ENCODE results near the gene LRRC2.
"Not testable (repeated sequence)": the region's sequence is repeated elsewhere in the genome, so short reads cannot be mapped to it uniquely, and the experiment has no call there.

LRRC2 gene

GRCh38 chr3:46579756-46580286 is 13.7 kb upstream of the LRRC2 start:
- DNase-seq = no peak

- no peak for DNase-seq
These were observed 13.1 kb upstream of the LRRC2 start for GRCh38 chr3:46578973-46579755.

DNA sequence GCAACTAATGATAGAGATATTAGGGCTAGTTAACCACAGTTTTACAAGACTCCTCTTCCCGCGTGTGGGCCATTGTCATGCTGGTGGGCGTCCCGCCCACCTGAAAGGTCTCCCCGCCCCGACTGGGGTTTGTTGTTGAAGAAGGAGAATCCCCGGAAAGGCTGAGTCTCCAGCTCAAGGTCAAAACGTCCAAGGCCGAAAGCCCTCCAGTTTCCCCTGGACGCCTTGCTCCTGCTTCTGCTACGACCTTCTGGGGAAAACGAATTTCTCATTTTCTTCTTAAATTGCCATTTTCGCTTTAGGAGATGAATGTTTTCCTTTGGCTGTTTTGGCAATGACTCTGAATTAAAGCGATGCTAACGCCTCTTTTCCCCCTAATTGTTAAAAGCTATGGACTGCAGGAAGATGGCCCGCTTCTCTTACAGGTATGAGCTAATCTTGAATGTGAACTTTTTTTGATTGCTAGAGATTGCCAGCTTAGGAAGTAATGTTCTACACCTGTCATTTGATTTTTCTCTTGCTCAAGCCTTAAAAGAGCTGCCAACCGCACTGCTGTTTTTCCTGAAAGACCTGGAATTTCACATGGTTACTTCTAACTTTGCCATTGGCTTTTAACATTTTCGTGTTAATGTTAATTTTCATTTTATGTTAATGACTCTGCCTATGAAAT is 11.6 kb upstream of the LRRC2 start:
- DNase-seq = not testable (repeated sequence)

- DNase-seq = no peak
These were observed 10.8 kb upstream of the LRRC2 start for GRCh38 chr3:46576879-46577278.

- DNase-seq = no peak
These were observed 10.3 kb upstream of the LRRC2 start for GRCh38 chr3:46576386-46576785.

DNA sequence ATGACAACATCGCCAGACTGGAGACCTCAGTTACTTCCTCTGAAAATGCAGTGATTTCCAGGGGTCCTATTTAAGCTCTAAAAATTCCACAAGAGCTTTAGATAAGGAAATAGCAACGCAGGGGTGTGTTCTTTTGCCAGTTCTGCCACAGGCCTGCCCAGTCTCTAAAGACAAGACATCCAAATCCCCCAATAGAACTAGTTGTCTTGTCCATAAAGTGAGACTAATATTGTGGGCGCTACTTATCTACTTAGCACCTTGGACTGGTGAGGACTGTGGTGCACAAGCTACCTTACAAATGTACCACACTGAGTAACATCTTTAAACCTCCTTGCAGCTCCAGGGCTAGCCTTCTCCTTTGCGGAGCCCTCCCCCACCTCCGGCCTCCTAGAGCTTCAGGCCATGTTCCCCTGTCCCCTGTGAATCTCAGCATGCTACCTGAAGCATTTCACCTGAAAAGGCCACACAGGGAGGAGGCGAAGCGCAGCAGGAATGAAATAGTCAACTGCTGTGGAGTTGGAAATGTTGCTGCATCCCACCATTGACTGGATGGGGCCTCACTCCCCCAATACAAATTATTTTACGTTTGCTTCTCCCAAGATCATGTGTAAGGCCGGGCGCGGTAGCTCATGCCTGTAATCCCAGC is 9.6 kb upstream of the LRRC2 start:
- no peak for DNase-seq

- DNase-seq = no peak
These were observed 8.9 kb upstream of the LRRC2 start for GRCh38 chr3:46574881-46575576.

DNA sequence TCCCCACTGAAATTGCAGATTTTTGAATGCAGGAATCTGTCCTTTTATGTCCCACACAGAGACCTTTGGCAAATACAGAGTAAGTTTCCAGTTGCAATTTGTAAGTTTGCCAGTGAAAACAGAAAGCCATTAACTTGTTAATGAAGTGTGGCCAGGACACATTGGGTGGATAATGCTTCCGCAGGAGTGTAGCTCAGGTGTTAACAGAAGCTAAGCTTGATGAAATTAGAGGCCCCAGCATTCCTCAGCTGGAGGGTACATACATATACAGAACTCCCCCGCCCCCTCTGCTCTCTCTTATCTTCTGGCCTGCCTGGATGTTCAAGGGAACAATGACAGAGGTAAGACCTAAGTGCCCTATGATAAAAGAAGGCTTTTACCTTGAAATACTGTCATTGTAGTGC is 8.1 kb upstream of the LRRC2 start:
- no peak for DNase-seq

DNA sequence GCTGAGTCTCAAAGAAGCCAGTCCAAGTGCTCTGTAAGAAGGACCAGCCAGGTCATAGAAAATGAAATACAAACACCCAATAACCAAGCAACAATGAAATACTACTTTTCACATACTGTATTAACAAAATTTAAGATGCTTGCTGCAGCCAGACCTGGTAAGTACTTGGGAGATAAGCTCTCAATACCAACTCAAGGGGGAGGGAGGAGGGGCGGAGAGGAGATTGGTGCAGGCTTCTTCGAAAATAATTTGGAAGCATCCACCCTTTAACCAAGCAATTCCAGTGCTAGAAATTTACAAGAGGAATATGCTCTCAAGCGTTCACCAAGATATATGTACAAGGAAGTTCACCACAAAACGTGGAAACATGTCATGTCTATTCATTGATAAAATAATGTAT is 7.6 kb upstream of the LRRC2 start:
- no peak for DNase-seq

GRCh38 chr3:46571684-46572083 is 5.6 kb upstream of the LRRC2 start:
- no peak for DNase-seq

DNA sequence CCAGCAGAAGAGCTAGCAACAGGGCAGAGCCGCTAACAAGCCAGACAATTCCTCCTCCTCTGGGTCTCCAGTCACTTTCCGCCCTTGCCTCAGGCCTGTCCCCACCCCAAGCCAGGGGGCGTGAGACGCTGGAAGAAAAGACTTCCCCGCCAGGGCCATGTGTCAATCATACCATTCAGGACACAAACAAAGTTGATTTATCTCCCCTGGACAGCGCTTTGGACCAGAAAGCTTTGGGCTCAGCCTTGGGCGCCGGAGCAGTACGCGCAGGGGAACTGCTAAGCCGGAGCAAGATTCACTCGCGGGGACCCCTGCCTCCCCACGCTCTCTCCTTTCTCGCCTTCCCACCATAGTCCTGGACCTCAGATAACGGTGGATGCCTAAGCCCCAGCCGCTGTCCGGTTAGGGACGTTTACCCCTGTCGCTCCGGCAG is 479 bp downstream of the LRRC2 start:
- no peak for DNase-seq

DNA sequence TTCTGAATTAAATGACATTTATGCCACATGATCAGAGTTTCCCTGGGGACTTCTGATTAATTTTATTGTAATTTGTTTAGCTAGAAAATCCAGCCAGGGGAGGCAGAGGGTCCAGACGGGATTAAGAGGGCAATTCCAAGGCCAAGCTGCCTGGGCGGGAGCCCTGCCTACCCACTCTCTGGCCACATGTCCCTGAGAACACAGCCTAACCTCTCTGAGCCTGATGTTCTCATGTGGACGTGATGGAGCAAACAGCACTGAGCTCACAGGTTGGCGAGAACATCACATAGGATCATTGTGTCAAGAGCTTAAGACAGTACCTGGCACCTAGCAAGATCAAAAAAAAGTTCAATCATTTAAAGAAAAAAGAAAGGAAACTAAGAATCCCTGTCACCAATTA is 1.0 kb downstream of the LRRC2 start:
- DNase-seq = no peak

DNA sequence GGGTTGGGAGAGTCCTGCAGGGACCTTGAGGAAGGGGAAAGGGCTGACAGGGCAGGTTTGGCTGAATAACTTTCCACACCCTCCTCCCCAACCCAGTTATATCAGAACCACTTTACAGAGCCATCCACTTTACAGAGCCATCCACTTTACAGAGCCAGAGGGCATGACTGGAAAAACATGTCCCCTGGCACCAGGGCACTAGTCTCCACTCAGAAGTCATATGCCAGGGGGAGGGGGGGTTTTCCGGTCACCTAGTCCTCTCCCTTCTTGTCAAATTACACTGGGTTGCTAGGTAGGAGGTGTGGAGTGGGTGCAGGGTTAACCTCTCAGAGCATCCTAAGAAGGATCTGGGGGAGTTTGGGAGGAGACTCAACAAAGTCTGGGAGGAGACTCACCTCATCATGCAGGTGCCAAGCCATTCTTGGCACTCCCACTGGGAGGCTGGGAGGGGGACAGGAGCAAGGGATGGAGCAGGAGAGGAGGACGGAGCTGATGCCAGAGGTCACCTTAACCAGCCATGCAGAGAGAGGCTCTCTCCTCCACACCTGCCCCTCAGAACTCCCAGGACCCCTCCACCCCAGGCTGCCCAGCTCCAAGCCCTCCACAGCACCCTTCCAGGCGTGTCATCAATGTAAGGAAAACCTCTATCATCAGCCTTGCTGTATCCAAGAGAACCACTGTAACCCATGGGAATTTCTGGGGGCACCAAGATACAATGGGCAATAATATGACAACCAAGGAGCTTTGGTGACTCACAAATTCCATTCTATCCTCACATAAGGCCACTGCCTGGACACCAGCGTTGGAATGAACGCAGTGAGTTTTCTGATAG is 1.7 kb downstream of the LRRC2 start:
- no peak for DNase-seq

GRCh38 chr3:46561951-46562350 is 4.2 kb downstream of the LRRC2 start:
- no peak for DNase-seq

DNA sequence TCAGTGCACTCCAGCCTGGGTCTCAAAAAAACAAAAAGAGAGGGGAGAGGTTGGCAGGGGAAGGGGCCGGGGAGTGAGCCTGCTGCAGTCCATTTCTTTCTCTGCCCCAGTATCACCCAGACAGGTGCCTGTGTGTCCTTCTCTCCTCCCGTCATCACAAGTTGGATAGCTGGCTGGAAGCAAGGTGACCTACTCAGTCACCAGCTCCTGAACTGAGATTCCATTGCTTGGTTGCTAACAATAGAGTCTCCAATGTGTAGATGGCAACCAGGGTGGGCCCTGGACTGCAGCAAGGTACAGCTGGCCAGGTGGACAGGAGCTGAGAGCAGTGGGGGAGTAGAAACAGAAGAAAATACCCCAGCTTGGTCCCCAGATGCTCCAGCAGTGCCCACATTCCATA is 4.6 kb downstream of the LRRC2 start:
- DNase-seq = no peak

DNA sequence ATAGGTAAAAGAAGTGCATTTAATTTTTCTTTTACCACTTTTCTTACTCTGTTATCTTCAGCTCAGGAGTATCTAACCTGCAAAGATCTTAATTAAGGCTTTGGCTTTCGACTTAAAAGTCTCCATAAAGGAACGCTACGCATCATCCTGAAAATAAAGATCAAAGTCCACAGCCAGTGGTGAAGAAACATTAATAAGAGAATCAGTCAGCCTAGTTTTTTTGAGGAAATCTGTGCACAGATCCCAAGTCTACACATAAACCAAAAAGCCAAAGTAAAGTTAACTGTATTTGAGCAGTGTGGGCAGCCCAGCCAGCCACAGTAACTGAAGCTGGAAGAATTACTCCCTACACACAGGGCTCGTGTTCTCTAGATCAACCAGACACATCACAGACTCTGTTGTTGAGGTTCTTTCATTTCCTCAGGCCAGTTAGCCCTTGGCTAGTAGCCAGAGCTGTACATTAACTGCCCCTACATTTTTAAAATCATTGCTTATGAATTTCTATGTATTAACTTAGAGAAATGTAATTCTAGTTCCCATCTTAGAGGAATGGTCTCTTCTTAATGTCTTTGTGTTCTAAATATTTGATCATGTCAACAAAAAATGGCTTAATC is 6.9 kb downstream of the LRRC2 start:
- DNase-seq = no peak

DNA sequence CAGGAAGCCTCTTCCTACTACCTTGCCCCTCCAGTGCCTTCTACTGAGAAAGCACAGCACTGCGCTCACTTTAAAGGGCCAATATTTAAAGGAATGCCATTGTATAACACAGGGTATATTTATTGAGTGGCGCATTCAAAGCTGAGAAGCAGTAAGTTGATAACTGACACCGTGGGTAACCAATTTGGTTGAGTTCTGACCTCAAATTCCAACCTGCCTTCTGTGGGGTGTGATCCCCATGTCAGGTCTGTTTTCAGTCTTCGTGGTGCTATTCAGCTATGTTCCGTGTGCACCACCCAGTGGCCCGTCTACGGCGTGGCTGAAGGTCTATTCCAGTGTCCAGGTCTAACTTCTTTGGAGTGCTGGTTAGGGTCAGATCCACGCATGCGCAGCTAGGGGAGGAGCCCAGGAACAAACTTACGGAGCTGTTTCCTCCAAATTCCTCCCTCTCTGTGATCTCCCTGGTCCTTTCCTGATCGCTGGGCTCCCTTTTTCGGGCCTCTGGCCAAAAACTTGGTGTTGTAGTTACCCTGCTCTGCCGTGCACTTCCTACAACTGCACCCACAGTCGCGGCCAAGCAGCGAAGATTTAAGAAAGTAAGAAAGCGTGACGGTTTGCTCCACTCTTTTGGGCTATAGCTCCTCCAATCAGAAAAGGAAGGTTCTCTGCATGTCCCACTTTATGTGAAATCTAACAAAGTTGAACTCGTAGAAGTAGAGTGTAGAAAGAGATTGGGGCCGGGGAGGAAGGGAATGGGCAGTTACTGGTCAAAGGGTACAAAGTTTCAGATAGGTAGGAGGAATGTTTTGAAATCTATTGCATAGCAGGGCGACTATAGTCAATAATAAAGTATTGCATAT is 7.7 kb downstream of the LRRC2 start:
- peak; percentile 79 to 82 for DNase-seq

DNA sequence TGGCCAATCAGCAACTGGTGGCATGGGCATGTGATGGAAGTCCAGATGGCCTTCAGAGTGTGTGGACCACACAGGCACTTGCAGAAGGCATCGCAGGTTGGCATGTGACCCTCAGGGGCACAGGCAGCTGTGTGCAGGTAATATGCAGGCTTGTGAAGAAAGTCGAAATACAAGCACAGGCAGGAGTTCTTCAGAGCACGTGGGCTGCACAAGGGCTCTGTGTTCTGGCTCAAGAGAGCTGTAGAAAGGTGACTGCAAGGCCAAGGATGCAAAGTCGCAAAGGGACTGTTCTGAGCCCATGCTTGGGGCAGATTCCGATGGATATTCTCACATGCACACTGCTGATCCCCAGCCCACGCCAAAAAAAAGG is 8.3 kb downstream of the LRRC2 start:
- DNase-seq = no peak

GRCh38 chr3:46553154-46553553 is 12.9 kb downstream of the LRRC2 start:
- no peak for DNase-seq

DNA sequence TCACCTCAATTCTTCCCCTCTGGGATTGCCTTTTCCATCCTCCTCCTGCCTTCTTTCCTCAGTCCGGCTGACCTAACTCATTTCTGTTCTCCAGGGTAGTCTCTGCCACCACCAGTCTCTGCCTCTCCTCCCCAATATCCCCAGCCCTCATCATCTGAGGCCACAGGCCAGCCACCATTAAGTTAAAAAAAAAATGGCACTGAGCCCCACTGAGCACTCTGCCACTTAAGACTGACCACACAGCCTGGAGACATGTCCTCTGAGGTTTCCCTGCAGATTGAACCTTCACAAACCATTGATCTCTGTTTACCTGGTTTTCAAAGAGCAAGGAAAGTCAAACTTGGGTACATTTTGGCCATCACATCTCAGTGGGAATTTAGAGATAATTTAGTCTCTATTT is 13.6 kb downstream of the LRRC2 start:
- no peak for DNase-seq

GRCh38 chr3:46551615-46552014 is 14.5 kb downstream of the LRRC2 start:
- no peak for DNase-seq
